HepG2 (cell line): ENCODE results near the gene FIZ1. TPM values are rescaled to one million over a fixed set of nuclear protein-coding genes. Genes with fewer than 3 reads are reported as not detected.
A peak's percentile ranks its signal among the peaks of the same experiment; 100 is the strongest.

ENCODE experiments used
- BHLHE40 ChIP-seq: IDR thresholded peaks from 2 replicates; pipeline ENCODE4 v1.6.1; 2011; ENCODE audit warnings: low read length, improper control_type of control experiment
- BRD4 ChIP-seq: sonication (generic); formaldehyde crosslinking; IDR thresholded peaks from 2 replicates; pipeline ENCODE4 v1.4.0; 2020; ENCODE audit warnings: missing genetic modification reagents
- FIP1L1 ChIP-seq: fragments of 200-400 bp; formaldehyde crosslinking; IDR thresholded peaks from 2 replicates; pipeline ENCODE4 v1.6.1; 2018; ENCODE audit warnings: low read depth, mild to moderate bottlenecking, low read length, moderate library complexity, borderline replicate concordance; ENCODE audit not compliant: insufficient read depth
- MNT ChIP-seq: fragments of 450-650 bp; IDR thresholded peaks from 2 replicates; pipeline ENCODE4 v1.6.1; 2016
- NBN ChIP-seq: fragments of 450-650 bp; conservative IDR thresholded peaks from 2 replicates; pipeline ENCODE4 v1.6.1; 2017
- NRL ChIP-seq: sonication (generic); formaldehyde crosslinking; IDR thresholded peaks from 2 replicates; pipeline ENCODE4 v1.5.0; 2020; ENCODE audit warnings: missing genetic modification reagents, mild to moderate bottlenecking, moderate library complexity, borderline replicate concordance
- PHB2 ChIP-seq: fragments of 450-650 bp; IDR thresholded peaks from 2 replicates; pipeline ENCODE4 v1.6.1; 2018; ENCODE audit not compliant: partially characterized antibody
- THAP9 ChIP-seq: sonication (generic); formaldehyde crosslinking; IDR thresholded peaks from 2 replicates; pipeline ENCODE4; 2020; ENCODE audit warnings: missing genetic modification reagents, mild to moderate bottlenecking, borderline replicate concordance
- YEATS4 ChIP-seq: sonication (generic); formaldehyde crosslinking; IDR thresholded peaks from 2 replicates; pipeline ENCODE4 v1.4.0; 2020; ENCODE audit warnings: missing genetic modification reagents, borderline replicate concordance
- ZFP82 ChIP-seq: sonication (generic); formaldehyde crosslinking; IDR thresholded peaks from 2 replicates; pipeline ENCODE4 v1.5.1; 2020; ENCODE audit warnings: mild to moderate bottlenecking, missing genetic modification reagents, borderline replicate concordance
- ZNF331 ChIP-seq: sonication (generic); formaldehyde crosslinking; IDR thresholded peaks from 2 replicates; pipeline ENCODE4 v1.4.0; 2020; ENCODE audit warnings: missing genetic modification reagents
- ZNF34 ChIP-seq: sonication (generic); formaldehyde crosslinking; IDR thresholded peaks from 2 replicates; pipeline ENCODE4 v1.4.0; 2020; ENCODE audit warnings: mild to moderate bottlenecking, missing genetic modification reagents, borderline replicate concordance
- ZNF503 ChIP-seq: sonication (generic); formaldehyde crosslinking; IDR thresholded peaks from 2 replicates; pipeline ENCODE4 v1.4.0; 2020; ENCODE audit warnings: missing genetic modification reagents
- ZNF704 ChIP-seq: sonication (generic); formaldehyde crosslinking; IDR thresholded peaks from 2 replicates; pipeline ENCODE4 v1.8.1; 2023; ENCODE audit warnings: mild to moderate bottlenecking, inconsistent platforms, moderate library complexity, missing genetic modification reagents, borderline replicate concordance
- polyA plus RNA-seq, 8 experiments: library from polyadenylated mRNA; depleted of rRNA in 3 of 8; stranded (reverse) in 7 of 8; unstranded in 1 of 8; fragments of >200 nt; fragmentation: Illumina TruSeq in 4 of 8; extraction: Trizol in 4 of 8; gene quantifications; 2 replicates each; pipeline versions ENCODE4 v1.2.1 to v1.2.3, GENCODE V29; 2011 to 2016; ENCODE audit warnings: low read depth in 4 of 8, missing spikeins in 1 of 8, mixed read lengths in 1 of 8; ENCODE audit not compliant: insufficient read depth in 1 of 8
- total RNA-seq, 5 experiments: library from RNA; depleted of rRNA; stranded (reverse); fragments of >200 nt; fragmentation: Illumina TruSeq; extraction: Trizol; gene quantifications; 2 replicates each; pipeline ENCODE4 v1.2.3, GENCODE V29; 2016; ENCODE audit warnings: low read depth in 1 of 5

Gene FIZ1
- total and polyA plus RNA-seq, 2 of the 13 experiments (the other 11 are each of a cell fraction or from before 2014, with no cell fraction given) = 3.6 to 5.9 TPM

GRCh38 chr19:55579766-55580621 lies 19.3 kb downstream of the FIZ1 start (continued):
- TF ChIP-seq THAP9 (CRISPR knock-in tag) (no peak), PHB2 (no peak), ZNF704 (CRISPR knock-in tag) (no peak), YEATS4 (CRISPR knock-in tag) (no peak), FIP1L1 (no peak), ZFP82 (CRISPR knock-in tag) (no peak), ZNF503 (CRISPR knock-in tag) (no peak), NBN (no peak), ZNF34 (CRISPR knock-in tag) (no peak), BRD4 (CRISPR knock-in tag) (0 out of 2 replicates have a peak, but pooled peaks have one; percentile 1), NRL (CRISPR knock-in tag) (no peak), MNT (no peak), ZNF331 (CRISPR knock-in tag) (no peak), BHLHE40 (no peak)
